ENCODE results near the gene PTPA. TPM values are rescaled to one million over a fixed set of nuclear protein-coding genes. Genes with fewer than 3 reads are reported as not detected.
A peak's percentile ranks its signal among the peaks of the same experiment; 100 is the strongest.

The PTPA gene
- total RNA-seq, 1 donor from 2014 or later, result 66.8 TPM

- H3K36me3 ChIP-seq (ENCODE audit: control insufficient read depth in 3 of 3, insufficient read depth in 3 of 3, low read length in 3 of 3), result peaks cover 14 to 24% (median 15%) of the 10 kb centered on the region in 3 donors
- peak within 1 kb of the TSS; percentile 79 to 91 (median 91) for H3K4me3 ChIP-seq (ENCODE audit: low read length in 3 of 3)
- H3K27ac ChIP-seq (ENCODE audit: low read depth, low read length), result peak within 1 kb of the TSS; percentile 80
- no peaks in the 10 kb centered on the region for H3K9me3 ChIP-seq (ENCODE audit: control insufficient read depth in 3 of 3, low read length in 3 of 3)
- H3K9ac ChIP-seq (ENCODE audit: low read depth in 1 of 3, low read length in 3 of 3), result peak within 1 kb of the TSS; percentile 77 to 90 (median 87)
- peaks cover 28 to 41% (median 39%) of the 10 kb centered on the region in 3 donors for H3K4me1 ChIP-seq (ENCODE audit: control insufficient read depth in 3 of 3, insufficient read depth in 3 of 3, low read length in 3 of 3)
- no peaks in the 10 kb centered on the region for H3K27me3 ChIP-seq (ENCODE audit: control insufficient read depth in 3 of 3, insufficient read depth in 3 of 3, low read length in 3 of 3)
Observed at GRCh38 chr9:129080601-129081387, 30.4 kb upstream of the PTPA start, which contains the start of gene DOLPP1. TSS of gene DOLPP1 (plus strand) at chr9:129081111. CDS start at chr9:129081132, 21 bp downstream.

- peaks cover 28 to 41% (median 39%) of the 10 kb centered on the region in 3 donors for H3K4me1 ChIP-seq (ENCODE audit: control insufficient read depth in 3 of 3, insufficient read depth in 3 of 3, low read length in 3 of 3)
- peak overlapping the region; percentile 80 for H3K27ac ChIP-seq (ENCODE audit: low read depth, low read length)
- no peaks in the 10 kb centered on the region for H3K27me3 ChIP-seq (ENCODE audit: control insufficient read depth in 3 of 3, insufficient read depth in 3 of 3, low read length in 3 of 3)
- peaks cover 21 to 31% (median 21%) of the 10 kb centered on the region in 3 donors for H3K36me3 ChIP-seq (ENCODE audit: control insufficient read depth in 3 of 3, insufficient read depth in 3 of 3, low read length in 3 of 3)
- H3K9ac ChIP-seq (ENCODE audit: low read depth in 1 of 3, low read length in 3 of 3), result peak overlapping the region; percentile 77 to 90 (median 87)
- no peaks in the 10 kb centered on the region for H3K9me3 ChIP-seq (ENCODE audit: control insufficient read depth in 3 of 3, low read length in 3 of 3)
- peak overlapping the region; percentile 78 to 91 (median 91) for H3K4me3 ChIP-seq (ENCODE audit: low read length in 3 of 3)
Observed at GRCh38 chr9:129081388-129081904, 29.8 kb upstream of the PTPA start.

- peak overlapping the region in 1 of 3 donors; percentile 11 for H3K9ac ChIP-seq (ENCODE audit: low read depth in 1 of 3, low read length in 3 of 3)
- no peaks in the 10 kb centered on the region for H3K27me3 ChIP-seq (ENCODE audit: control insufficient read depth in 3 of 3, insufficient read depth in 3 of 3, low read length in 3 of 3)
- H3K4me3 ChIP-seq (ENCODE audit: low read length in 3 of 3), result no peak overlapping the region
- H3K36me3 ChIP-seq (ENCODE audit: control insufficient read depth in 3 of 3, insufficient read depth in 3 of 3, low read length in 3 of 3), result peaks cover 28 to 45% (median 40%) of the 10 kb centered on the region in 3 donors
- peaks cover 28 to 41% (median 39%) of the 10 kb centered on the region in 3 donors for H3K4me1 ChIP-seq (ENCODE audit: control insufficient read depth in 3 of 3, insufficient read depth in 3 of 3, low read length in 3 of 3)
- no peaks in the 10 kb centered on the region for H3K9me3 ChIP-seq (ENCODE audit: control insufficient read depth in 3 of 3, low read length in 3 of 3)
- no peak overlapping the region for H3K27ac ChIP-seq (ENCODE audit: low read depth, low read length)
Observed at GRCh38 chr9:129084087-129084486, 27.1 kb upstream of the PTPA start.

- no peaks in the 10 kb centered on the region for H3K27me3 ChIP-seq (ENCODE audit: control insufficient read depth in 3 of 3, insufficient read depth in 3 of 3, low read length in 3 of 3)
- no peak overlapping the region for H3K27ac ChIP-seq (ENCODE audit: low read depth, low read length)
- no peak overlapping the region for H3K4me3 ChIP-seq (ENCODE audit: low read length in 3 of 3)
- H3K9ac ChIP-seq (ENCODE audit: low read depth in 1 of 3, low read length in 3 of 3), result no peak overlapping the region
- peaks cover under 1 to 5% (median 4%) of the 10 kb centered on the region in 3 donors for H3K4me1 ChIP-seq (ENCODE audit: control insufficient read depth in 3 of 3, insufficient read depth in 3 of 3, low read length in 3 of 3)
- H3K9me3 ChIP-seq (ENCODE audit: control insufficient read depth in 3 of 3, low read length in 3 of 3), result no peaks in the 10 kb centered on the region
- peaks cover 42 to 50% (median 47%) of the 10 kb centered on the region in 3 donors for H3K36me3 ChIP-seq (ENCODE audit: control insufficient read depth in 3 of 3, insufficient read depth in 3 of 3, low read length in 3 of 3)
Observed at GRCh38 chr9:129089246-129089645, 22.0 kb upstream of the PTPA start.

GRCh38 chr9:129093602-129094386 is 17.4 kb upstream of the PTPA start:
- peaks cover 7 to 12% (median 11%) of the 10 kb centered on the region in 3 donors for H3K4me1 ChIP-seq (ENCODE audit: control insufficient read depth in 3 of 3, insufficient read depth in 3 of 3, low read length in 3 of 3)
- H3K9ac ChIP-seq (ENCODE audit: low read depth in 1 of 3, low read length in 3 of 3), result peak overlapping the region in 1 of 3 donors; percentile 54
- no peak overlapping the region for H3K4me3 ChIP-seq (ENCODE audit: low read length in 3 of 3)
- H3K9me3 ChIP-seq (ENCODE audit: control insufficient read depth in 3 of 3, low read length in 3 of 3), result no peaks in the 10 kb centered on the region
- H3K27ac ChIP-seq (ENCODE audit: low read depth, low read length), result peak overlapping the region; percentile 60
- peaks cover 47 to 51% (median 49%) of the 10 kb centered on the region in 3 donors for H3K36me3 ChIP-seq (ENCODE audit: control insufficient read depth in 3 of 3, insufficient read depth in 3 of 3, low read length in 3 of 3)
- no peaks in the 10 kb centered on the region for H3K27me3 ChIP-seq (ENCODE audit: control insufficient read depth in 3 of 3, insufficient read depth in 3 of 3, low read length in 3 of 3)

- Histone ChIP-seq H3K9me3 (ENCODE audit: control insufficient read depth in 3 of 3, low read length in 3 of 3) (no peaks in the 10 kb centered on the region), H3K9ac (ENCODE audit: low read depth in 1 of 3, low read length in 3 of 3) (peak overlapping the region in 1 of 3 donors; percentile 54), H3K4me1 (ENCODE audit: control insufficient read depth in 3 of 3, insufficient read depth in 3 of 3, low read length in 3 of 3) (peaks cover 7 to 12% (median 11%) of the 10 kb centered on the region in 3 donors), H3K4me3 (ENCODE audit: low read length in 3 of 3) (no peak overlapping the region), H3K27me3 (ENCODE audit: control insufficient read depth in 3 of 3, insufficient read depth in 3 of 3, low read length in 3 of 3) (no peaks in the 10 kb centered on the region), H3K27ac (ENCODE audit: low read depth, low read length) (peak overlapping the region; percentile 60), H3K36me3 (ENCODE audit: control insufficient read depth in 3 of 3, insufficient read depth in 3 of 3, low read length in 3 of 3) (peaks cover 42 to 45% (median 44%) of the 10 kb centered on the region in 3 donors)
Observed at GRCh38 chr9:129094387-129095169, 16.6 kb upstream of the PTPA start.

- Histone ChIP-seq H3K27me3 (ENCODE audit: control insufficient read depth in 3 of 3, insufficient read depth in 3 of 3, low read length in 3 of 3) (no peaks in the 10 kb centered on the region), H3K4me3 (ENCODE audit: low read length in 3 of 3) (no peak overlapping the region), H3K27ac (ENCODE audit: low read depth, low read length) (peak overlapping the region; percentile 60), H3K4me1 (ENCODE audit: control insufficient read depth in 3 of 3, insufficient read depth in 3 of 3, low read length in 3 of 3) (peaks cover 7 to 12% (median 11%) of the 10 kb centered on the region in 3 donors), H3K9ac (ENCODE audit: low read depth in 1 of 3, low read length in 3 of 3) (peak overlapping the region in 1 of 3 donors; percentile 54), H3K9me3 (ENCODE audit: control insufficient read depth in 3 of 3, low read length in 3 of 3) (no peaks in the 10 kb centered on the region), H3K36me3 (ENCODE audit: control insufficient read depth in 3 of 3, insufficient read depth in 3 of 3, low read length in 3 of 3) (peaks cover 44 to 46% (median 46%) of the 10 kb centered on the region in 3 donors)
Observed at GRCh38 chr9:129095170-129095667, 16.0 kb upstream of the PTPA start.

GRCh38 chr9:129095908-129096307 is 15.3 kb upstream of the PTPA start:
- Histone ChIP-seq H3K4me1 (ENCODE audit: control insufficient read depth in 3 of 3, insufficient read depth in 3 of 3, low read length in 3 of 3) (peaks cover 7 to 12% (median 11%) of the 10 kb centered on the region in 3 donors), H3K9ac (ENCODE audit: low read depth in 1 of 3, low read length in 3 of 3) (no peak overlapping the region), H3K27me3 (ENCODE audit: control insufficient read depth in 3 of 3, insufficient read depth in 3 of 3, low read length in 3 of 3) (no peaks in the 10 kb centered on the region), H3K9me3 (ENCODE audit: control insufficient read depth in 3 of 3, low read length in 3 of 3) (no peaks in the 10 kb centered on the region), H3K27ac (ENCODE audit: low read depth, low read length) (no peak overlapping the region), H3K4me3 (ENCODE audit: low read length in 3 of 3) (no peak overlapping the region), H3K36me3 (ENCODE audit: control insufficient read depth in 3 of 3, insufficient read depth in 3 of 3, low read length in 3 of 3) (peaks cover 46 to 48% (median 47%) of the 10 kb centered on the region in 3 donors)

Data from skeletal muscle tissue (tissue), 4 donors.